ENCODE results near the gene DNAJC11.
A peak's percentile ranks its signal among the peaks of the same experiment; 100 is the strongest.

The DNAJC11 gene

GRCh38 chr1:6690186-6690585, 11.4 kb downstream of the DNAJC11 start:
- WGBS, 2 donors (ENCODE audit: extremely low coverage in 2 of 2, insufficient read length in 2 of 2, insufficient replicate concordance in 1 of 2), result no CpG with 5 or more reads among the region's 7 CpGs
- DNase-seq (ENCODE audit: low spot score), result no peak
- Histone ChIP-seq H2BK15ac (ENCODE audit: low read length) (no peak overlapping the region), H3K4me3 (ENCODE audit: low read length in 2 of 2) (no peak overlapping the region), H3K27ac (replicated peaks; ENCODE audit: low read length) (no peak overlapping the region), H2BK5ac (ENCODE audit: low read length) (no peak overlapping the region), H3K23ac (ENCODE audit: low read depth, low read length, poor library complexity) (no peak overlapping the region), H3K9ac (ENCODE audit: low read depth, low read length, poor library complexity) (no peak overlapping the region), H3K4me1 (ENCODE audit: control insufficient read depth in 2 of 2, insufficient read depth in 1 of 2, low read depth in 1 of 2, low read length in 2 of 2) (no peaks in the 10 kb centered on the region), H4K8ac (ENCODE audit: low read depth, low read length) (no peak overlapping the region), H3K4ac (ENCODE audit: low read length) (no peak overlapping the region), H3K18ac (ENCODE audit: low read length) (no peak overlapping the region), H2BK120ac (ENCODE audit: low read depth, low read length) (no peak overlapping the region), H3K79me1 (ENCODE audit: low read depth, low read length) (no peaks in the 10 kb centered on the region), H3K14ac (ENCODE audit: low read length) (no peak overlapping the region), H3K36me3 (replicated peaks in 1 of 2; ENCODE audit: control insufficient read depth in 2 of 2, insufficient read depth in 2 of 2, low read length in 2 of 2) (peaks cover 3 to 14% of the 10 kb centered on the region in 2 donors), H2AK5ac (ENCODE audit: low read depth, low read length) (no peak overlapping the region), H4K91ac (ENCODE audit: low read depth, low read length, poor library complexity) (no peak overlapping the region), H3K27me3 (ENCODE audit: control insufficient read depth in 3 of 3, insufficient read depth in 3 of 3, low read depth in 1 of 3, low read length in 3 of 3) (no peaks in the 10 kb centered on the region), H3K9me3 (replicated peaks in 1 of 2; ENCODE audit: control insufficient read depth in 2 of 2, insufficient read depth in 1 of 2, low read depth in 1 of 2, low read length in 2 of 2) (no peaks in the 10 kb centered on the region), H2BK12ac (ENCODE audit: low read length) (no peak overlapping the region), H2AFZ (ENCODE audit: low read length) (no peak overlapping the region), H3K4me2 (ENCODE audit: insufficient read depth, low read length, poor library complexity, severe bottlenecking) (no peak overlapping the region)

- no peak overlapping the region for H3K18ac ChIP-seq (ENCODE audit: low read length)
- H3K4me1 ChIP-seq (ENCODE audit: control insufficient read depth in 2 of 2, insufficient read depth in 1 of 2, low read depth in 1 of 2, low read length in 2 of 2), result no peaks in the 10 kb centered on the region
- H3K79me1 ChIP-seq (ENCODE audit: low read depth, low read length), result no peaks in the 10 kb centered on the region
- H2AFZ ChIP-seq (ENCODE audit: low read length), result no peak overlapping the region
- no peak for DNase-seq (ENCODE audit: low spot score)
- no peak overlapping the region for H3K4me2 ChIP-seq (ENCODE audit: insufficient read depth, low read length, poor library complexity, severe bottlenecking)
- no peak overlapping the region for H2BK15ac ChIP-seq (ENCODE audit: low read length)
- H4K91ac ChIP-seq (ENCODE audit: low read depth, low read length, poor library complexity), result no peak overlapping the region
- H3K9me3 ChIP-seq (replicated peaks in 1 of 2; ENCODE audit: control insufficient read depth in 2 of 2, insufficient read depth in 1 of 2, low read depth in 1 of 2, low read length in 2 of 2), result no peaks in the 10 kb centered on the region
- H3K14ac ChIP-seq (ENCODE audit: low read length), result no peak overlapping the region
- no CpG with 5 or more reads among the region's 5 CpGs for WGBS, 2 donors (ENCODE audit: extremely low coverage in 2 of 2, insufficient read length in 2 of 2, insufficient replicate concordance in 1 of 2)
- H2BK5ac ChIP-seq (ENCODE audit: low read length), result no peak overlapping the region
- no peak overlapping the region for H3K4me3 ChIP-seq (ENCODE audit: low read length in 2 of 2)
- H3K4ac ChIP-seq (ENCODE audit: low read length), result no peak overlapping the region
- H3K27me3 ChIP-seq (ENCODE audit: control insufficient read depth in 3 of 3, insufficient read depth in 3 of 3, low read depth in 1 of 3, low read length in 3 of 3), result no peaks in the 10 kb centered on the region
- no peak overlapping the region for H2BK120ac ChIP-seq (ENCODE audit: low read depth, low read length)
- no peak overlapping the region for H4K8ac ChIP-seq (ENCODE audit: low read depth, low read length)
- no peak overlapping the region for H3K9ac ChIP-seq (ENCODE audit: low read depth, low read length, poor library complexity)
- peaks cover 3 to 17% of the 10 kb centered on the region in 2 donors for H3K36me3 ChIP-seq (replicated peaks in 1 of 2; ENCODE audit: control insufficient read depth in 2 of 2, insufficient read depth in 2 of 2, low read length in 2 of 2)
- no peak overlapping the region for H3K23ac ChIP-seq (ENCODE audit: low read depth, low read length, poor library complexity)
- peak overlapping the region; percentile 58 for H2BK12ac ChIP-seq (ENCODE audit: low read length)
- no peak overlapping the region for H2AK5ac ChIP-seq (ENCODE audit: low read depth, low read length)
- H3K27ac ChIP-seq (replicated peaks; ENCODE audit: low read length), result no peak overlapping the region
Measured at GRCh38 chr1:6688757-6689156, 12.9 kb downstream of the DNAJC11 start.

DNA sequence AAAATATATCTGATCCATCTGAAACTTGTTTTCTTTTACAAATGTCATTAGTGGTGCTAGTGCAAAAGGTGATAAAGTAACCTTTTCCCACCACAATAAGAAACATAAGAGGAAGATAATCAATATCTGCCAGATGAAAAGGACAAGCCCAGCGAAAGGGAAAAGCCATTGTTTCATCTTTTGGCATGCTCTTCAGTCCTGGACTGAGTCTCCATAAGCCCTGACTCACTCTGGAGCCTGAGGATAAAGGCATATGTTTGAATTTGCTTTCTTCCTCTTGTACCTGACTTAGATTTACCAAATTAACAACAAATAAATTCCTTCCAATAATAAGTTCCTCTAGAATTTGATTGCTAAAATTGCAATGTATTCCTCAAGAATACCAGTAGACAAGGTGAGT, 13.6 kb downstream of the DNAJC11 start:
- no peaks in the 10 kb centered on the region for H3K27me3 ChIP-seq (ENCODE audit: control insufficient read depth in 3 of 3, insufficient read depth in 3 of 3, low read depth in 1 of 3, low read length in 3 of 3)
- no peak overlapping the region for H4K91ac ChIP-seq (ENCODE audit: low read depth, low read length, poor library complexity)
- DNase-seq (ENCODE audit: low spot score), result no peak
- H2BK15ac ChIP-seq (ENCODE audit: low read length), result no peak overlapping the region
- H3K79me1 ChIP-seq (ENCODE audit: low read depth, low read length), result no peaks in the 10 kb centered on the region
- no peak overlapping the region for H3K9ac ChIP-seq (ENCODE audit: low read depth, low read length, poor library complexity)
- no peak overlapping the region for H4K8ac ChIP-seq (ENCODE audit: low read depth, low read length)
- no peak overlapping the region for H3K27ac ChIP-seq (replicated peaks; ENCODE audit: low read length)
- peaks cover 3 to 17% of the 10 kb centered on the region in 2 donors for H3K36me3 ChIP-seq (replicated peaks in 1 of 2; ENCODE audit: control insufficient read depth in 2 of 2, insufficient read depth in 2 of 2, low read length in 2 of 2)
- no peak overlapping the region for H3K4ac ChIP-seq (ENCODE audit: low read length)
- no peak overlapping the region for H3K23ac ChIP-seq (ENCODE audit: low read depth, low read length, poor library complexity)
- no peaks in the 10 kb centered on the region for H3K9me3 ChIP-seq (replicated peaks in 1 of 2; ENCODE audit: control insufficient read depth in 2 of 2, insufficient read depth in 1 of 2, low read depth in 1 of 2, low read length in 2 of 2)
- H2BK120ac ChIP-seq (ENCODE audit: low read depth, low read length), result no peak overlapping the region
- H3K14ac ChIP-seq (ENCODE audit: low read length), result no peak overlapping the region
- no peak overlapping the region for H2BK5ac ChIP-seq (ENCODE audit: low read length)
- H3K4me2 ChIP-seq (ENCODE audit: insufficient read depth, low read length, poor library complexity, severe bottlenecking), result no peak overlapping the region
- H3K18ac ChIP-seq (ENCODE audit: low read length), result no peak overlapping the region
- no peak overlapping the region for H2BK12ac ChIP-seq (ENCODE audit: low read length)
- H3K4me1 ChIP-seq (ENCODE audit: control insufficient read depth in 2 of 2, insufficient read depth in 1 of 2, low read depth in 1 of 2, low read length in 2 of 2), result no peaks in the 10 kb centered on the region
- no peak overlapping the region for H2AK5ac ChIP-seq (ENCODE audit: low read depth, low read length)
- H3K4me3 ChIP-seq (ENCODE audit: low read length in 2 of 2), result no peak overlapping the region
- H2AFZ ChIP-seq (ENCODE audit: low read length), result no peak overlapping the region
- no CpG with 5 or more reads among the region's 1 CpG for WGBS, 2 donors (ENCODE audit: extremely low coverage in 2 of 2, insufficient read length in 2 of 2, insufficient replicate concordance in 1 of 2)

GRCh38 chr1:6686294-6686693, 15.3 kb downstream of the DNAJC11 start:
- H3K36me3 ChIP-seq (replicated peaks in 1 of 2; ENCODE audit: control insufficient read depth in 2 of 2, insufficient read depth in 2 of 2, low read length in 2 of 2), result peaks cover 0 to 14% of the 10 kb centered on the region in 2 donors
- no peak for DNase-seq (ENCODE audit: low spot score)
- no peak overlapping the region for H3K27ac ChIP-seq (replicated peaks; ENCODE audit: low read length)
- H2BK5ac ChIP-seq (ENCODE audit: low read length), result no peak overlapping the region
- no peak overlapping the region for H2AK5ac ChIP-seq (ENCODE audit: low read depth, low read length)
- H3K4me3 ChIP-seq (ENCODE audit: low read length in 2 of 2), result peak overlapping the region in 1 of 2 donors; percentile 70
- H3K27me3 ChIP-seq (ENCODE audit: control insufficient read depth in 3 of 3, insufficient read depth in 3 of 3, low read depth in 1 of 3, low read length in 3 of 3), result no peaks in the 10 kb centered on the region
- no peak overlapping the region for H2BK12ac ChIP-seq (ENCODE audit: low read length)
- H2BK120ac ChIP-seq (ENCODE audit: low read depth, low read length), result no peak overlapping the region
- H4K91ac ChIP-seq (ENCODE audit: low read depth, low read length, poor library complexity), result no peak overlapping the region
- H3K18ac ChIP-seq (ENCODE audit: low read length), result no peak overlapping the region
- no peaks in the 10 kb centered on the region for H3K79me1 ChIP-seq (ENCODE audit: low read depth, low read length)
- no peak overlapping the region for H2BK15ac ChIP-seq (ENCODE audit: low read length)
- no peaks in the 10 kb centered on the region for H3K9me3 ChIP-seq (replicated peaks in 1 of 2; ENCODE audit: control insufficient read depth in 2 of 2, insufficient read depth in 1 of 2, low read depth in 1 of 2, low read length in 2 of 2)
- H3K4me2 ChIP-seq (ENCODE audit: insufficient read depth, low read length, poor library complexity, severe bottlenecking), result no peak overlapping the region
- no peak overlapping the region for H4K8ac ChIP-seq (ENCODE audit: low read depth, low read length)
- H2AFZ ChIP-seq (ENCODE audit: low read length), result no peak overlapping the region
- no peak overlapping the region for H3K23ac ChIP-seq (ENCODE audit: low read depth, low read length, poor library complexity)
- H3K9ac ChIP-seq (ENCODE audit: low read depth, low read length, poor library complexity), result no peak overlapping the region
- no peak overlapping the region for H3K4ac ChIP-seq (ENCODE audit: low read length)
- H3K4me1 ChIP-seq (ENCODE audit: control insufficient read depth in 2 of 2, insufficient read depth in 1 of 2, low read depth in 1 of 2, low read length in 2 of 2), result no peaks in the 10 kb centered on the region
- H3K14ac ChIP-seq (ENCODE audit: low read length), result no peak overlapping the region

All from neuronal stem cell (in vitro differentiated cells).